ENCODE results near the gene PNPLA2.

The PNPLA2 gene

GRCh38 chr11:816433-816779, 2.3 kb upstream of the PNPLA2 start:
- Histone ChIP-seq H3K9ac (ENCODE audit: insufficient read length) (no peak overlapping the region), H3K9me3 (ENCODE audit: low read depth, low read length) (no peaks in the 10 kb centered on the region), H3K4me3 (no peak overlapping the region), H3K36me3 (ENCODE audit: insufficient read depth, low read length) (peaks cover 27% of the 10 kb centered on the region), H3K27ac (no peak overlapping the region)
- no peak for TF ChIP-seq EZH2 (IDR thresholded peaks at IDR 0.05)
- no peak for TF ChIP-seq FOXP2 (optimal IDR thresholded peaks at IDR 0.05; ENCODE audit: control extremely low read depth, extremely low read length, insufficient read depth)
- TF ChIP-seq POLR2AphosphoS5 (IDR thresholded peaks at IDR 0.05; ENCODE audit: borderline replicate concordance, low read depth, low read length), result 0 out of 2 replicates have a peak, but pooled peaks have one; percentile 19
- DNase-seq (ENCODE audit: low read depth, low spot score), result no peak

DNA sequence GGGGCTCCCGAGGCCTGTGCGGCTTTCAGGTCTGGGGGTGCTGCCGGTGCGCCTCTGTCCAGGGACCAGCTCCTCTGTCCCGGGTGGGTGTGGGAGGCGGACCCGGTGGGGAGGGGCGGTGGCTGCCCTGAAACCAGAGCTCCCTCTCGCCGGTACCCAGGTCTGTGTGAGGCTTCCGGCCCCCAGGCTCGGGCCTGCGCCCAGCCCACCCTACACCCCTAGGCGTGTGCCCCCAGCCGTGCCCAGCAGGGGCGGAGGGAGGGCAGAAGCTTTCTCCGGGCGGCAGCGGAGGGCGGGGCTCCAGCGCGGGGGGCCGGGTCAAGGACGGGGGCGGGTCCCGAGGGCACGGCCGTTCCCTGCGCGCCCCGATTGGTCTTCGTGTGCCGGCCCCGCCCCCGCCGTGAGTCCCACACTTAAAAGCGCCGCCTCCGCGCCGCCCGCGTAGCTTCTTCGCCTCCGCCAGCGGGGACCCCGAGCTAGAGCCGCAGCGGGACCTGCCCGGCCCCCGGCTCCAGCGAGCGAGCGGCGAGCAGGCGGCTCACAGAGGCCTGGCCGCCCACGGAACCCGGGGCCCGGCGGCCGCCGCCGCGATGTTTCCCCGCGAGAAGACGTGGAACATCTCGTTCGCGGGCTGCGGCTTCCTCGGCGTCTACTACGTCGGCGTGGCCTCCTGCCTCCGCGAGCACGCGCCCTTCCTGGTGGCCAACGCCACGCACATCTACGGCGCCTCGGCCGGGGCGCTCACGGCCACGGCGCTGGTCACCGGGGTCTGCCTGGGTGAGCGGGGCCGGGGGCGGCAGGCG, 616 bp downstream of the PNPLA2 start:
- H3K9me3 ChIP-seq (ENCODE audit: low read depth, low read length), result no peaks in the 10 kb centered on the region
- peak overlapping the region; percentile 88 for H3K4me3 ChIP-seq
- no peak for DNase-seq (ENCODE audit: low read depth, low spot score)
- no peak overlapping the region for H3K27ac ChIP-seq
- H3K9ac ChIP-seq (ENCODE audit: insufficient read length), result peak overlapping the region; percentile 83
- peak; percentile 95 for TF ChIP-seq POLR2AphosphoS5 (IDR thresholded peaks at IDR 0.05; ENCODE audit: borderline replicate concordance, low read depth, low read length)
- no peak for TF ChIP-seq EZH2 (IDR thresholded peaks at IDR 0.05)
- TF ChIP-seq FOXP2 (optimal IDR thresholded peaks at IDR 0.05; ENCODE audit: control extremely low read depth, extremely low read length, insufficient read depth), result peak; percentile 17
- H3K36me3 ChIP-seq (ENCODE audit: insufficient read depth, low read length), result no peaks in the 10 kb centered on the region; the same call in 1 of the 2 replicates

DNA sequence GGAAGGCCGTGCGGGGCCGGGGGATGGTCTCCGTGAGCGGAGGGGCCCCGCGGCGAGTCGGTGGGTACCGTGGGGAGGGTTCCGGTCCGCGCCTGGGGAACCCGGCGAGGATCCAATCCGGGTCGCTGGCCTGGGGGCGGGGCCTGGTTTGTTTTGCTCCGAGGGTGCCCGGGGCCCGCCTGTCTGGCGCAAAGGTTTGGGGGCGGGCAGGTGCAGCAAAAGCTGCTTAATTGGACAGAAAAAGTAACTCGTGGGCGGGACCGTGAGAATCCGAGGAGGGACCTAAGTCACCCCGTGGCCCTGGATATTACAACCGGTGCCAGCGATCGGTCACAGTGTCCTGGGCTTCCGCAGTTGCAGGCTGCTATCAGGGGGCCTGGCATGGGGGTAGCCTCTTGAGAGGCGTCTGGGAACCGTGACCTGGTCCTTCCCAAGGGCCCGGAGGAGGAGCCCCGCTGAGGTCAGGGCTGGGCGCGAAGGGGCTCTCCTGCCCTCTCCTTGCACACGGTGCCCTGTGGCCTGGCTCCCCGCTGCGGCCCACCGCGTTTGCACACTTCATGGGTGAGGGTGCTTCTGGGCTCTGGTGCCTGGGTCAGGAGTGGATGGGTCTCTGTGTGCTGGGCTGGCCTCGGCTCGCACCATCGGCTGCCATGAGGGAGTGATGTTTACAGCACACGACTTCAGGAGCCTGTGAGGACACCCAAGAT, 1.4 kb downstream of the PNPLA2 start:
- no peak for TF ChIP-seq FOXP2 (optimal IDR thresholded peaks at IDR 0.05; ENCODE audit: control extremely low read depth, extremely low read length, insufficient read depth)
- Histone ChIP-seq H3K27ac (no peak overlapping the region), H3K36me3 (ENCODE audit: insufficient read depth, low read length) (no peaks in the 10 kb centered on the region; the same call in 1 of the 2 replicates), H3K9ac (ENCODE audit: insufficient read length) (peak overlapping the region; percentile 83), H3K9me3 (ENCODE audit: low read depth, low read length) (no peaks in the 10 kb centered on the region), H3K4me3 (peak overlapping the region; percentile 88)
- DNase-seq (ENCODE audit: low read depth, low spot score), result no peak

- Histone ChIP-seq H3K4me3 (peak overlapping the region; percentile 88), H3K9ac (ENCODE audit: insufficient read length) (peak overlapping the region; percentile 83), H3K27ac (no peak overlapping the region), H3K9me3 (ENCODE audit: low read depth, low read length) (no peaks in the 10 kb centered on the region), H3K36me3 (ENCODE audit: insufficient read depth, low read length) (no peaks in the 10 kb centered on the region; the same call in 1 of the 2 replicates)
- no peak for TF ChIP-seq POLR2AphosphoS5 (IDR thresholded peaks at IDR 0.05; ENCODE audit: borderline replicate concordance, low read depth, low read length)
- no peak for TF ChIP-seq EZH2 (IDR thresholded peaks at IDR 0.05)
- TF ChIP-seq FOXP2 (optimal IDR thresholded peaks at IDR 0.05; ENCODE audit: control extremely low read depth, extremely low read length, insufficient read depth), result no peak
- DNase-seq (ENCODE audit: low read depth, low spot score), result no peak
Measured at GRCh38 chr11:820655-821511, 2.2 kb downstream of the PNPLA2 start.

DNA sequence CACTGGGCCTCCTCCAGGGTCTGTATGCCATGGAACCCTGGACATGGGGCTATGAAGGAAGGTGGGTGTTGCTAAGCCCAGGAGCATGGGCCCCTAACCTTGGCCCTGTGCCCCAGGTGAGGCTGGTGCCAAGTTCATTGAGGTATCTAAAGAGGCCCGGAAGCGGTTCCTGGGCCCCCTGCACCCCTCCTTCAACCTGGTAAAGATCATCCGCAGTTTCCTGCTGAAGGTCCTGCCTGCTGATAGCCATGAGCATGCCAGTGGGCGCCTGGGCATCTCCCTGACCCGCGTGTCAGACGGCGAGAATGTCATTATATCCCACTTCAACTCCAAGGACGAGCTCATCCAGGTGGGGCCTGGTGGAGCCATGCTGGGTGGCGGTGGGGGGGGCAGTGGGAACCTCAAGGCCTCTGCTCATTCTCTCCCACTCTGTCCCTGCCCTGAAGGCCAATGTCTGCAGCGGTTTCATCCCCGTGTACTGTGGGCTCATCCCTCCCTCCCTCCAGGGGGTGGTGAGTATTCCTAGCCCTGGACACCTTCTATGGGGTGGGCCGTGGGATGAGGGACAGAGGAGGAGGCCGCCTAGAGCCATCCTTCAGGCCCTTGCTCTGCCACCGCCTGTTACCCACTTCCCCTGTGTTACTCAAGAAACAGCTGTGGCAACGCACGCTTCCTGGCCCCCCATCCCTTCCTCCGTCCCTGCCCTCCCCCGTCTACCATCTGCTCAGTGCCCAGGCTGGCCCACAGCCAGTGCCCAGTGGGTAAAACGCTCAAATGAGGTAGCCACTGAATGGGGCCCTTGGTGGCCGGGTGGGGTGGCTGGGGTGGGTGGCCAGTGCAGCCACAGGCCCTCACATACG, 3.0 kb downstream of the PNPLA2 start:
- H3K36me3 ChIP-seq (ENCODE audit: insufficient read depth, low read length), result no peaks in the 10 kb centered on the region; the same call in 1 of the 2 replicates
- H3K9ac ChIP-seq (ENCODE audit: insufficient read length), result no peak overlapping the region
- no peak overlapping the region for H3K27ac ChIP-seq
- TF ChIP-seq EZH2 (IDR thresholded peaks at IDR 0.05) (no peak), FOXP2 (optimal IDR thresholded peaks at IDR 0.05; ENCODE audit: control extremely low read depth, extremely low read length, insufficient read depth) (no peak), POLR2AphosphoS5 (IDR thresholded peaks at IDR 0.05; ENCODE audit: borderline replicate concordance, low read depth, low read length) (no peak)
- no peak for DNase-seq (ENCODE audit: low read depth, low spot score)
- H3K4me3 ChIP-seq, result no peak overlapping the region
- no peaks in the 10 kb centered on the region for H3K9me3 ChIP-seq (ENCODE audit: low read depth, low read length)

- H3K27ac ChIP-seq, result no peak overlapping the region
- TF ChIP-seq FOXP2 (optimal IDR thresholded peaks at IDR 0.05; ENCODE audit: control extremely low read depth, extremely low read length, insufficient read depth), result no peak
- no peak for TF ChIP-seq POLR2AphosphoS5 (IDR thresholded peaks at IDR 0.05; ENCODE audit: borderline replicate concordance, low read depth, low read length)
- no peak for TF ChIP-seq EZH2 (IDR thresholded peaks at IDR 0.05)
- no peak overlapping the region for H3K4me3 ChIP-seq
Measured at GRCh38 chr11:823441-824291, 5.0 kb downstream of the PNPLA2 start.

More at GRCh38 chr11:823441-824291, 5.0 kb downstream of the PNPLA2 start:
- Histone ChIP-seq H3K9me3 (ENCODE audit: low read depth, low read length) (no peaks in the 10 kb centered on the region), H3K36me3 (ENCODE audit: insufficient read depth, low read length) (no peaks in the 10 kb centered on the region; the same call in 1 of the 2 replicates), H3K9ac (ENCODE audit: insufficient read length) (no peak overlapping the region)
- DNase-seq (ENCODE audit: low read depth, low spot score), result no peak
